Activated CD8-positive, alpha-beta memory T cell treated with anti-CD3 and anti-CD28 coated beads for 1 hour (primary cell): ENCODE data around the gene GIN1.
"Not testable (repeated sequence)": the region's sequence is repeated elsewhere in the genome, so short reads cannot be mapped to it uniquely, and the experiment has no call there.

Source experiments
- DNase-seq, 2 donors: peaks; one replicate each; pipeline ENCODE4 v3.0.0-alpha.2; 2020; ENCODE audit warnings: low read depth in 1 of 2; ENCODE audit errors: extremely low read depth in 1 of 2

GIN1 gene

GRCh38 chr5:103111468-103111867 is 8.5 kb downstream of the GIN1 start:
- DNase-seq: no peak

DNA sequence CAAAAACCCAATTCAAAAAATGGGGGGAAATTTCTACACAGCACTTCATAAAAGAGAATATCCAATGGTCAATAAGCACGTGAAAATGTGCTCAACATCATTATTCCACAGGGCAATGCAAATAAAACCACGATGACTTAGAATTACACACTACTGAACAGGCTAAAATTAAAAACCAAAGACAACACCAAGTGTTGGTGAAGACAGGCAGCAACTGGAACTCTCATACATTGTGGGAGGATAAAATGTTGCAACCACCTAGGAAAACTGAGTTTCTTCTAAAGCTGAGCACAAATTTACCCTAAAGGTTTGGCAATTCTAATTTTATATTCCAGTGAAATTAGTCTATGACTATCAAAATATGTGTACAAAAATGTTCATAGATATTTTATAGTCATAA is 9.5 kb downstream of the GIN1 start:
- no peak for DNase-seq

DNA sequence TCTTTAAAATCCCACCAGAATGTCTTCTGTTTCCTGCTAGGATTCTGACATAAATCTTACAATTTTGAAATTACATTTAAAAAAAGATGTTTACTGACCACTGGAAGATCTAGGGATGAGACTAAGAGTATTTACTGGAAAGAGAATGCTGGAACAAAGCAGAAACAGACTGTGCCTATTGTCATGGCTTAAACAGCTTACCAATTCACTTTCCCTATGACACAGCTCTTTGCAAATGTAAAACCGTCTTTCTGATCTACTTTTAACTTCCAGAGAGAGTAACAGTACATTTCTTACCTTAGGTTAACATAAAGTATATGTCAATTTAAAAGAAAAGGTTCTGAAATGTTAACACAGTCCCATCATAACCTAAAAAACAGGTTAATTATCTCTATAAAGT is 10.7 kb downstream of the GIN1 start:
- DNase-seq: no peak

DNA sequence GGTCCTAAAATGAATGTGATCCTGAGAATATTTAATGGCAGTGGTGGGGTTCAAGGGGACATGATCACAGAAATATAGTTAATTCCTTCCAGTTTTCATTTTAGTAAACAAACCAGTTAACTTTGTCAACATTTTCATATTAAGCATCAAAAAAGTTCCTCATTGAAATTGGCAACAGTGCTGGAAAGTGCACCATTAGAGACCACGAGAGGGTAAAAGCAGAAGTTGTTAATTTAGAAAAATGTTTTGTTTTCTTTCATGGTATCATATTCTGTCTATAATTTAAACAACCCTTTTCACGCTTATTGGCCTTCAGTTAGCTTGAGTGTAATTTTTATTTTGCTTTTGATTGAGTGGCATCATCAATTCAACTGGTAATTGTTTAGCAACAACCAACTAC is 11.9 kb downstream of the GIN1 start:
- no peak for DNase-seq

DNA sequence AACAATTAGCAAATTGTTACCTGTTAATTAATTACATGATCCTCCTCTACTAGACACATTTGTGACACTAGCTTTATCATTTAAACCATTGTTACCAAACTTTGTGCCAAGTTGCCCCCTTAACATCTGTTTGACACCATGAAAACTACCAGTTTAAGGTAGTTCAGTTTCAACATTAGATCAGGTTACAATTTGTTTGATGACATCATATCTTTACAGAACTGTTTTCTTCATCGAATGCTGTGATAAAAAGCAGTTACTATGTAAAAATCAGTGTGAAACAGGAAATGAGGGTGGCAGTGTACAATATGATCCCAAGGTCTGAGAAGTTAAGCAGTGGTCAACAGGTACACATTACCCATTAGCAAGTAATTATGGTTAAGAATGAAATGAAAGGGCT is 17.7 kb downstream of the GIN1 start:
- DNase-seq: no peak

- no peak for DNase-seq
Observed at GRCh38 chr5:103101079-103101750, 18.7 kb downstream of the GIN1 start.

- no peak for DNase-seq
Observed at GRCh38 chr5:103098993-103099392, 20.9 kb downstream of the GIN1 start.

DNA sequence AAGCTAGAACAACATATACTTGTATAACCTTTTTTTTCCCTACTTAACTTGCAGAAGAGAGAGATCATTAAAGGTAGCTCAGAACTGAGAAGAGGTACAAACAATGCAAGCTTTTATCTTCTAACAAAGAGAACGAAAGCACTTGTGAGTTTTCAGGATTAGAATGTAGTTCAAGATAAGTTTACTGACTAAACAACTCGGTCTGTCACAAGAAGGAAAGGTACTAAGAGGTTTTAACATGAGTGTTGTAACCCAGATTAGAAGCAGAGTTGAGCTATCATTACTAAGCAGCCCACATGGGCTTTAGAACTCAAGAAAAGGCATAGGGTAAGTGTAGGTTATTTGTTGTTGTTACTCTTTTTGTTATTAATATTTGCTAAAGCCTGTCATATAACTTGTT is 25.2 kb downstream of the GIN1 start:
- DNase-seq: no peak

- DNase-seq: no peak
Observed at GRCh38 chr5:103093727-103094126, 26.2 kb downstream of the GIN1 start.

GRCh38 chr5:103092676-103093075 is 27.3 kb downstream of the GIN1 start:
- DNase-seq: no peak

GRCh38 chr5:103090791-103091190 is 29.1 kb downstream of the GIN1 start:
- DNase-seq: no peak

DNA sequence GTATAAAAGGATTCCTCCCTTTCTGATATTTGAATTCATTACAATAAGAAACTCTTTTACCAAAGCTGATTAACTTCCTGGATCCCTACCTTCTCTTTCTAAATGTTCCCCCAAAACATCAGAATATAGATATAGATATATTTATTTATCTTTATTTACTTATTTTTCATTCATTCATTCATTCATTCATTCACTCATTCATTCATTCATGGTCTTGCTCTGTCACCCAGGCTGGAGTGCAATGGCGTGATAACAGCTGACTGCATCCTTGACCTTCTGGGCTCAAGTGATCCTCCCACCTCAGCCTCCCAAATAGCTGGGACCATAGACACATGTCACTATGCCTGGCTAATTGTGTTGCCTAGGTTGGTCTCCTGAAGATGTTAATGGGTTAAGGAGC is 30.7 kb downstream of the GIN1 start:
- no peak for DNase-seq

DNA sequence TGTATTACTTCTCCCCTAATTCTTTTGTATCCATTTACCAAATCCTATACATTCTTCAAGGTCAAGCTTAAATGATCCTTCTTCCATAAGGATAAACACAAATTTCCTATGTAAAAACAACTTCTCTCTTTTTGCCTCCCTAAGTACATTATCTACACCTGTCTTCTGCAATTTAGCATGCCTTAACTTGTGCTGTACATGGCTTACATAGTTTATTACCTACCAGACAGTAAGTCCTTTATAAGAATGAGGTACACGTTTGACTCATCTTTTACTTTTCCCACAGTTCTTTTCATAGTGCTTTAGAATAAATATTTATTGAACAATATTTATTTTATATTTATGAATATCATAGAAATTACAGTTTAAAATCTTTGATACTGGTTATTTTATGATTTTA is 33.4 kb downstream of the GIN1 start:
- no peak for DNase-seq

DNA sequence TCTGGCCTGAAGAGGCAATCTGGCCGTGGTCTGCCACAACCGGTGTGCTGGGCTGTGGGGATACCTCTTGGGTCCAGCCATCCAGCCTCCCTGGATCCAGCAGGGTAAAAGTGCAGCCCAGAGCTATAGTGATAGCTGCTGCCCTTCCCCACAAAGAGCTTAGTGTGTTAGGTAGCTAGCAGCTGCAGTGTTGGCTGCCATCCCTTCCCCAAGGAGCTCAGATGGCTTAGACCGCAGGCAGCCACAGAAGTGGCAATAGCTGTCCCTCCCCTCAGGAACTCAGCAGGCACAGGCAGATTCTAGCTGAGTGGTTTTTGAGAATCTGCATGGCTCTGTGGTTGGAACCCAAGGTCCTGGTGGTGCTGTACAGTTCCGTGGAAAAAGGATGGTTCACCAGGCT is 40.1 kb downstream of the GIN1 start:
- DNase-seq: no peak

- DNase-seq: no peak
Observed at GRCh38 chr5:103075442-103075841, 44.5 kb downstream of the GIN1 start.

DNA sequence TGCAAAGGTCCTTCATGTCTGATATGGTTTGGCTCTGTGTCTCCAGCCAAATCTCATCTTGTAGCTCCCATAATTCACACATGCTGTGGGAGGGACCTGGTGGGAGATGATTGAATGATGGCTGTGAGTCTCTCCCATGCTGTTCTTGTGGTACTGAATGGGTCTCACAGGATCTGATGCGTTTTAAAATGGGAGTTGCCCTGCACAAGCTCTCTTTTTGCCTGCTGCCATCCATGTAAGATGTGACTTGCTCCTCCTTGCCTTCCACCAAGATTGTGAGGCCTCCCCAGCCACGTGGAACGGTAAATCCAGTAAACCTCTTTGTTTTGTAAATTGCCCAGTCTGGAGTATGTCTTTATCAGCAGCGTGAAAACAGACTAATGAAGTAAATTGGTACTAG is 46.4 kb downstream of the GIN1 start:
- not testable (repeated sequence) for DNase-seq

DNA sequence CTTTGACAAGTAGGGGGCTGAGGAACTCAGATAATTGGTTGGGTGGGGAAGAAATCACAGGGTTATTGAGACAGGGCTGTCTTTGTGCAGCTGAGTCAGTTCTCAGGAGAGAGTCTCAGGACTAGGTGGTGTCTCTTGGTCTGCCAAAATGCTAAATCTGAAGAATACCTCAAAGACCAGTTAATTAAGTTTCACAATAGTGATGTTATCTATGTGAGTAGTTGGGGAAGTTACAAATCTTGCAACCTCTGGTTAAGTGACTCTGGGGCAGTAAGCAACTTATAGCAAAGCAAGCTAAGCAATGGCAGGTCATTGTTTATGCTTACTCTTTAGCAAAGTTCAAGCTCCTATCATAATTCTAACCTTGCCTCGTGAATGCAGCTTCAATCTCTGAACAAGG is 53.6 kb downstream of the GIN1 start:
- DNase-seq: no peak

DNA sequence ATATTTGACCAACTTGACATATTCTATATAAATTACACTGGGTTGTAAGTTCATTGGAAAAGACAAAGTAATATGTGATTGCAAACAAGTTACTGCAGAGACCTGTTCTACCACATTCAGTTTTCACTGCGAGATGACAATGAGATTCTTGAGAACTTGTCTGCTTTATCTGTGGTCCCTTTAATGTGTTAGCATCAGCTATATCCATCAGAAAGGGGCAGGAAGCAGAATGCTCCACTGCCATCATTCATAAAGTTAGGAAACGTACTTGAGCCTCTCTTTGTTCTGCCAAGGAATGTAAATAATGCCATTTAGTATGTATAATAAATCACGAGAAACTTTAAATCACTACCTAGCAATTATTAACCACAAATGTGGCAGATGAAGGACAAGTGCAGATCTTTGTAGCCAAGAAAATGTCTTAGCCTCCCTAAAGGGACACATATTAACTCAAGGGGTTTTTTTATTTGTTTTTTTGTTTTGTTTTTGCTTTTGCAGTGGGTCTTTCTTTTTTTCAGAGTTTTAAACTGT is 59.4 kb downstream of the GIN1 start:
- no peak for DNase-seq

GRCh38 chr5:103059525-103059924 is 60.4 kb downstream of the GIN1 start:
- no peak for DNase-seq

- no peak for DNase-seq
Observed at GRCh38 chr5:103057208-103058130, 62.5 kb downstream of the GIN1 start.

- DNase-seq: not testable (repeated sequence)
Observed at GRCh38 chr5:103046706-103047105, 73.2 kb downstream of the GIN1 start.

- no peak for DNase-seq
Observed at GRCh38 chr5:103041071-103041676, 78.8 kb downstream of the GIN1 start.
